HG03342 (cell line): ENCODE measurements around the gene CRIP2.

ENCODE experiments used
- ATAC-seq: cut with Tn5 transposase; IDR thresholded peaks from one replicate; pipeline ENCODE4 v1.9.1; 2021; ENCODE audit warnings: mild to moderate bottlenecking, moderate library complexity; ENCODE audit not compliant: unreplicated experiment

Gene CRIP2

GRCh38 chr14:105460116-105460515 lies 14.5 kb upstream of the CRIP2 start:
- ATAC-seq: no peak

GRCh38 chr14:105460616-105461015 lies 14.0 kb upstream of the CRIP2 start:
- no peak for ATAC-seq

- ATAC-seq: no peak
Measured at GRCh38 chr14:105461903-105462302, 12.7 kb upstream of the CRIP2 start.

- no peak for ATAC-seq
Measured at GRCh38 chr14:105464501-105464900, 10.1 kb upstream of the CRIP2 start.

GRCh38 chr14:105465209-105466031 lies 9.2 kb upstream of the CRIP2 start:
- no peak for ATAC-seq

- ATAC-seq: no peak
Measured at GRCh38 chr14:105466531-105467248, 7.9 kb upstream of the CRIP2 start.

GRCh38 chr14:105467249-105467941 lies 7.2 kb upstream of the CRIP2 start:
- ATAC-seq: no peak

GRCh38 chr14:105467942-105468471 lies 6.6 kb upstream of the CRIP2 start:
- no peak for ATAC-seq

GRCh38 chr14:105468621-105469241 lies 5.9 kb upstream of the CRIP2 start:
- ATAC-seq: no peak

- ATAC-seq: no peak
Measured at GRCh38 chr14:105469456-105470349, 4.9 kb upstream of the CRIP2 start.

GRCh38 chr14:105470350-105471296 lies 4.0 kb upstream of the CRIP2 start:
- ATAC-seq: no peak

GRCh38 chr14:105471297-105471821 lies 3.3 kb upstream of the CRIP2 start:
- ATAC-seq: no peak

- ATAC-seq: no peak
Measured at GRCh38 chr14:105471823-105472485, 2.7 kb upstream of the CRIP2 start.

GRCh38 chr14:105472486-105472991 lies 2.1 kb upstream of the CRIP2 start:
- no peak for ATAC-seq

GRCh38 chr14:105473033-105473676 lies 1.5 kb upstream of the CRIP2 start:
- ATAC-seq: no peak

- ATAC-seq: no peak
Measured at GRCh38 chr14:105473677-105474482, 741 bp upstream of the CRIP2 start.
